ENCODE measurements around the gene CTDP1.
"Not testable (repeated sequence)": the region's sequence is repeated elsewhere in the genome, so short reads cannot be mapped to it uniquely, and the experiment has no call there.

Gene CTDP1

GRCh38 chr18:79681484-79682387, 2.1 kb downstream of the CTDP1 start:
- peak in 1 of 2 donors; percentile 36 for DNase-seq (ENCODE audit: low read depth in 1 of 2, low spot score in 1 of 2)

- no peak for DNase-seq (ENCODE audit: low read depth in 1 of 2, low spot score in 1 of 2)
Observed at GRCh38 chr18:79682481-79682880, 2.9 kb downstream of the CTDP1 start.

- DNase-seq (ENCODE audit: low read depth in 1 of 2, low spot score in 1 of 2): no peak
Observed at GRCh38 chr18:79682894-79683625, 3.5 kb downstream of the CTDP1 start.

- DNase-seq (ENCODE audit: low read depth in 1 of 2, low spot score in 1 of 2): no peak
Observed at GRCh38 chr18:79683626-79684282, 4.2 kb downstream of the CTDP1 start.

- DNase-seq (ENCODE audit: low read depth in 1 of 2, low spot score in 1 of 2): no peak
Observed at GRCh38 chr18:79684283-79684631, 4.7 kb downstream of the CTDP1 start.

- DNase-seq (ENCODE audit: low read depth in 1 of 2, low spot score in 1 of 2): no peak
Observed at GRCh38 chr18:79684787-79685186, 5.2 kb downstream of the CTDP1 start.

GRCh38 chr18:79685281-79685680, 5.7 kb downstream of the CTDP1 start:
- no peak for DNase-seq (ENCODE audit: low read depth in 1 of 2, low spot score in 1 of 2)

GRCh38 chr18:79685971-79686370, 6.4 kb downstream of the CTDP1 start:
- no peak for DNase-seq (ENCODE audit: low read depth in 1 of 2, low spot score in 1 of 2)

- no peak for DNase-seq (ENCODE audit: low read depth in 1 of 2, low spot score in 1 of 2)
Observed at GRCh38 chr18:79687806-79688205, 8.2 kb downstream of the CTDP1 start.

- DNase-seq (ENCODE audit: low read depth in 1 of 2, low spot score in 1 of 2): no peak
Observed at GRCh38 chr18:79690071-79690470, 10.5 kb downstream of the CTDP1 start.

- no peak for DNase-seq (ENCODE audit: low read depth in 1 of 2, low spot score in 1 of 2)
Observed at GRCh38 chr18:79690586-79691482, 11.2 kb downstream of the CTDP1 start.

GRCh38 chr18:79692056-79692455, 12.5 kb downstream of the CTDP1 start:
- no peak for DNase-seq (ENCODE audit: low read depth in 1 of 2, low spot score in 1 of 2)

- no peak for DNase-seq (ENCODE audit: low read depth in 1 of 2, low spot score in 1 of 2)
Observed at GRCh38 chr18:79692886-79693285, 13.3 kb downstream of the CTDP1 start.

GRCh38 chr18:79693561-79694205, 14.1 kb downstream of the CTDP1 start:
- DNase-seq (ENCODE audit: low read depth in 1 of 2, low spot score in 1 of 2): no peak

GRCh38 chr18:79694206-79694894, 14.7 kb downstream of the CTDP1 start:
- DNase-seq (ENCODE audit: low read depth in 1 of 2, low spot score in 1 of 2): not testable (repeated sequence)

- DNase-seq (ENCODE audit: low read depth in 1 of 2, low spot score in 1 of 2): no peak
Observed at GRCh38 chr18:79694895-79695213, 15.3 kb downstream of the CTDP1 start.

GRCh38 chr18:79695269-79695668, 15.7 kb downstream of the CTDP1 start:
- DNase-seq (ENCODE audit: low read depth in 1 of 2, low spot score in 1 of 2): no peak

GRCh38 chr18:79695856-79696850, 16.6 kb downstream of the CTDP1 start:
- no peak for DNase-seq (ENCODE audit: low read depth in 1 of 2, low spot score in 1 of 2)

GRCh38 chr18:79697178-79697577, 17.6 kb downstream of the CTDP1 start:
- no peak for DNase-seq (ENCODE audit: low read depth in 1 of 2, low spot score in 1 of 2)

All from activated T-helper 1 cell treated with anti-CD3 and anti-CD28 coated beads, Interleukin-2, amount 50 U/mL, for 16 hours (primary cell).